HG02763 (cell line): Measurements from ENCODE around the gene ATXN7L1.
"Not testable (repeated sequence)": the region's sequence is repeated elsewhere in the genome, so short reads cannot be mapped to it uniquely, and the experiment has no call there.

Source experiments
- ATAC-seq: cut with Tn5 transposase; IDR thresholded peaks from one replicate; pipeline ENCODE4 v1.9.1; 2021; ENCODE audit warnings: mild to moderate bottlenecking, moderate library complexity; ENCODE audit not compliant: unreplicated experiment

Gene ATXN7L1

DNA sequence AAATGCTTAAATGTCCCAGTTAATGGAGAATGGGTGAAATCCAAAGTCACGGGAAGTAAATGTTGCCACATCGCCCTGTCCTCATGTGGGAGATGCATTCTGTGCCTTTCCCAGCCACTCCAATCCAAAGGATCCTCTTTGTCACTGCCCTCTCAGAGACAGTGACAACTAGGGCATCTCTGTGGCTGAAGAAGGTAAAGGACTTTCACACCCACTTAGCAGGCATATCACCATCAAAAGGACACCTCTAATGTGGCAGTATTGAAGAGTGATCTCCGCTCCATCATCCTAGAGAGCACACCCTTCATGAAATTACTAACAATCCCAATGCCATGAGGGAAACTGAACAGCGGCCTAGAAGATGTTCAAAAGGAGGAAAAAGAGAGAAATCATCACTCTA lies 13.6 kb downstream of the ATXN7L1 start:
- no peak for ATAC-seq

GRCh38 chr7:105862276-105862675 lies 14.1 kb downstream of the ATXN7L1 start:
- ATAC-seq: no peak

DNA sequence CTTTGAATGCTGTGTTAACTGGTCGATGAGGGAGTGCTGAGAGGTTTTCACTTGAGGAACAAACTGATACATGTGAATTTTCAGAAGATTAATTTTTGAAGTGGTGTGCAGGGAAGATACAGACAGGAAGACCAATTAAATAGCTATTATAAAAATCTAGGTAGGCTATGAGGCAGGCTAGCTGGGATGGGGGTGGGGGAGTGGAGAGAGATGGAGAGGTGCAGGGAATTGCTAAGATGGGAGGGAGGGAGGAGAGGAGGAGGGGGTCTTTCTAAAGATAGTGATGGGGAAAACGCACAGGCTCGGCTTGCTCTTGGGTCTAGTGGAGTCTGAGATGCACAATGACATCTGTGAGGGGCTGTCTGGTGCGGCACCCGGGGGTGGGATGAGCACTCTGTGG lies 15.2 kb downstream of the ATXN7L1 start:
- no peak for ATAC-seq

DNA sequence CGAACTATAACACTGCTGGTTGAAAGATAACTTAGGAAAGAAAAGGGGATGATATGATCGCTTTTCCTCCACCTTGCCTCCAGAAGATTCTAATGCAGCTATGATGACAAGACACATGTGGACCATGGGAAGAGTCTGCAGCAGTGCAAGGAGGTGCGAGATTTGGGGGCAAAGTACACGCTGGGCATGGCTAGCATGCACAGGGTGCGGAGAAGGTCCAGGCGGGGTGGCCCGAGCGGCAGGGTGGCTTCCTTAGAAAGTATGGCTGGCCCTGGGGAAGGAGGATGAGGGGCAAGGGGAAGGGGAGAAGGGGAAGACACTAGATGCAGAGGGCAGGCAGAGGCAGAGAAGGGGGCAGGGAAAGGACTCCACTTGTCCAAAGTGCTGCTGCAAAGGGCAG lies 15.6 kb downstream of the ATXN7L1 start:
- no peak for ATAC-seq

GRCh38 chr7:105857009-105857952 lies 19.1 kb downstream of the ATXN7L1 start:
- ATAC-seq: no peak

GRCh38 chr7:105854498-105854897 lies 21.9 kb downstream of the ATXN7L1 start:
- ATAC-seq: no peak

- ATAC-seq: no peak
These were observed 22.4 kb downstream of the ATXN7L1 start for GRCh38 chr7:105853931-105854419.

GRCh38 chr7:105851064-105851463 lies 25.3 kb downstream of the ATXN7L1 start:
- no peak for ATAC-seq

DNA sequence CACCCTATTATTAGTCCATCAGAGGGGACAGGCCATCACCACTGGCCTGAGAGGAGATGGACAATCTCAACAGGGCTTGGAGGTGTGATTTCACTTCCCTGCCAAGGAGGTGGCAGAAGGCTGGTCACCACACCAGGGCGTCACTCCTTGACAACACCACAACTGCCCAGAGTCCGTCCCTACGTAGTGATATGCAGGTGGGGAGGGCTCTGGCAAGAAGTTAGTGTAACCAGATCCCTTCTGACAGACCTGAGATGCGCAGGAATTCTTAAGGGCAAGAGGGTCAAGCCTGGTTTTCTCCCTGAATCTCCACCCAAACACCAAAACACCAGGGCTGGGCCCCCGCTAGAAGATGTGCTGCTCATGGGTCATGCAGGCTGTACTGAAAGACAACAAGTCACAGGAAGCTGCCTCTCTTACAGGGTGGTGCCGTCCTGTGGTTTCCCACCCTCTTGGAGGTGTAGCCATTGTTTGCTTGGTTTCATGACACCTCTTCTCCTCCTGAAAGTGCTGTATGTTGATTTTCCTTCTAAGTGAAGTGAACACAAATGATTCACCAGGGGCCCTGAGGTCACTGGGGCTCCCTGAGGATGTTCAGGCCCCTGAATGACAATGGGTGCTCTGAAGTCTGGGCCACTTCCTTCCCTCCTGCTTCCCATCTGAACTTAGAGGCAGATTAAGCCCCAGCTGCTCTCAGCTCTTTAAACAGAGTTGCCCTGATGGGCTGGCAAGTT lies 27.1 kb downstream of the ATXN7L1 start:
- ATAC-seq: no peak

DNA sequence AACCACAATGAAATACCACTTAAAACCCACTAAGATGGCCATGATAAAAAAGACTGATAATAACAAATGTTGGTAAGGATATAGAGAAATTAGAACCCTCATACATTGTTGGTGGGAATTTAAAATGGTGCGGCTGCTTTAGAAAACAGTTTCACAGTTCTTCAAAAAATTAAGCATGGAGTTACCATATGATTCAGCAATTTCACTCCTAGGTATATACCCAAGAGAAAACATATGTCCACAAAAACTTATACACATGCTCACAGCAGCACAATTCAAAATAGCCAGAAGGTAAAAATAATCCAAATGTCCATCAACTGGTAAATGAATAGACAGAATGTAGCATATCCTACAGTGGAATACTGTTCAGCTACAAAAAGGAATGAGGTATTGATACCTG lies 30.0 kb downstream of the ATXN7L1 start:
- ATAC-seq: no peak

DNA sequence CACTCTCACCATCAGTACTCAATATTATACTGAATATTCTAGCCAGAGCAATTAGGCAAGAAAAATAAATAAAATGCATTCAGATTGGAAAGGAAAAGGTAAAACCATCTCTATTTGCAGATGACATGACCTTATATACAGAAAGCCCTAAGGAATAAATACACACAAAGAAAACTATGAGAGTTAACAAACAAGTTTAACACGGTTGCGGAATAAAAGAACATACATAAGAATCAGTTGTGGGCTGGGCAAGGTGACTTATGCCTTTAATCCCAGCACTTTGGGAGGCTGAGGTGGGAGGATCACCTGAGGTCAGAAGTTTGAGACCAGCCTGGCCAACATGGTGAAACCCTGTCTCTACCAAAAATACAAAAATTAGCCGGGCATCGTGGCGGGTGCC lies 31.7 kb downstream of the ATXN7L1 start:
- not testable (repeated sequence) for ATAC-seq

DNA sequence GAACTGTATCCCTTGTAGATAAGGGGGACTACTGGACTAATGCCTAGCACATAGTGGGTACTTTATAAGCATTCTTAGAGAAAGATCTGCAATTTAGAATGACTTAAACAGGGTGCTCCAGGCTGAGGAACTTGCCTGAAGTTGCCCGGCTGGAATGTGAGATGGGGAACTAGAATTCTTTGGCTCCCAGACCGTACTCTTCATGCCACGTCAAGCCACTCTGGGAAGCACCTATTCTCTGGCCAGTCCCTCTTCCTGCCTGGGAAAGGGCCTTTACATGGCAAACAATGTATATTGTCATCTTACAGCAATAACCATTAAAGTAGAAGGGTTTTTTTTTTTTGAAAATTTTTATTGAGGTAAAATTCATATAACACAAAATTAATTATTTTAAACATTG lies 34.5 kb downstream of the ATXN7L1 start:
- no peak for ATAC-seq

DNA sequence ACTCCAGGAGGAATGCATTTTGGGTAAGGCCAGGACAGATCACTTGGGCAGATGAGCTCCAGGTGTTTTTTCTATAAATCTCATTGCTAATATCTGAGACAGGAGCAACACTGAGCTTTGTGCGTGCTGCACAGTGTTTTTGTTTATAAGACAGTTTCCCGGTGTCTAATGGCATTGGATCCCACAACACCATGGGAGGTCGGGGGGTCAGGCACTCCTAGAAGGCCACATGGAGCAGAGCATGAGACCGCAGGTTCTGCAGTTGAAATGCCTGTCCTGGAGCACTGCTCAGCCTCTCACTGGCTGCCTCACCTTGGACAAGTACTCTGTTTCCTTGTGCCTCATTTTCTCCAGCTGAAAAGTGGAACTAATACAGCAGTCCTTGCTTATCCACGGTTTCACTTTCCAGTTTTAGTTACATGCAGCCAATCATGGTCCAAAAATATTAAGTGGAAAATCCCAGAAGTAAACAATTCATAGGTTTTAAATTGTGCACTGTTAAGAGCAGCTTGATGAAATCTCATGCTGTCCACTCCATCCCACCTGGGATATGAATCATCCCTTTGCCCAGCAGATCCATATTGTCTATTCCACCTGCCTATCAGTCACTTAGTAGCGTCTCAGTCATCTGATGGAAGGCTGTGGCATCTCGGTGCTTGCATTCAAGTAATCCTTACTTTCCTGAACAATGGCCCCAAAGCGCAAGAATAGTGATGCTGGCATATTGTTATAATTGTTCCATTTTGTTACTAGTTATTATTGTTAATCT lies 35.2 kb downstream of the ATXN7L1 start:
- no peak for ATAC-seq

DNA sequence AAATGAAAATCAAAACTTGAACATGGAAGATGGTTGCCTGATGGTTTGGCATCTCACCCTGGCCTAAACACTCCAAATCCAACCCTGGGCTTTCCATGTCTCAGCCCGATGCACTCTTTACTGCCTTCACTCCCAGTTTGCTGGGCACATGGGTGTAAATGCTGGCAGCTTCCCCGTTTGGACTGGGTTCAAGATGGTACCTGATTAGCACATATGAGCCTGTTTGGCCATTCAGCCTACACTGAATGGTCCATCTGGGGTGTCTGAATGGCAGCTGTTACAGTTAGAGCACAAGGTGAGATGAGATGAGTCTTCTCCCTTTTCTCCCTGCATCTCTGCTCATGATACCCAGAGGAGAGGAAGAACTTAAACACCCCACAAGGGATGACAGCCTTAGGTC lies 37.1 kb downstream of the ATXN7L1 start:
- ATAC-seq: no peak

GRCh38 chr7:105838627-105839231 lies 37.7 kb downstream of the ATXN7L1 start:
- ATAC-seq: no peak

- ATAC-seq: no peak
These were observed 38.4 kb downstream of the ATXN7L1 start for GRCh38 chr7:105837765-105838626.

GRCh38 chr7:105835441-105835840 lies 41.0 kb downstream of the ATXN7L1 start:
- no peak for ATAC-seq

DNA sequence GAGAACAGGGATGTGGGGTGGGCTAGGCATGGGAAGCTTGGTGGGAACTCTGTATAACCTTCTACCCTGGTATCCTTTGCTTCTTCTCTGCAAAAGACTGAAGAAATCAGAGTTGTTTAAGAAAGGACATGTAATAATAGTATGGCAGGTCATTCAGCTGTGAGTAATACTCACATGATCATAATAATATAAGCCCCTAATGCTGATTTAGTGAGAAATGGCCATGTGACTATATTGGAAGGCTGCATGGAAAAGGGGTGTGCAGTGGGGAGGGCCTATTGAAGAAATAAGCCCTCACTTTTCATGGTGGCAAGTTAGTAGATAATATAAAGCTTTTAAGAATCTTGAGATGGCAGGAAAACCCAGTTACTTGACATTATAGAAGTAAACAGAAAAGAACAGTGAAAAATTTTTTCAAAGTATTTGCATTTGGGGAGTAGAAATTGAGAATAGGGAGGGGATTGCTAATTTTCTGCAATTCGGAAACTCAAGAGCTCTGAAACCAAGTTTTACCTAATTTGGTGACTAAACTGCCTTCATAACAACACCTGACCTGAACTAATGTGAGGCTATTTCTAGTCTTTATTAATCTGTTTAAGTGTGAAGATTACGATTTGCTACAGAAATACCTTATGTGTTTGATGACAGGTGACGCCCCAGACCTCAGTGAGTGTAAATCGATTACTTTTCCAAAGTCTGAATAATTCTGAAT lies 44.4 kb downstream of the ATXN7L1 start:
- ATAC-seq: no peak

GRCh38 chr7:105831302-105831620 lies 45.1 kb downstream of the ATXN7L1 start:
- ATAC-seq: no peak
